ENCODE data around the gene BANF2. TPM values are rescaled to one million over a fixed set of nuclear protein-coding genes. Genes with fewer than 3 reads are reported as not detected.
A peak's percentile ranks its signal among the peaks of the same experiment; 100 is the strongest.
"Not testable (repeated sequence)": the region's sequence is repeated elsewhere in the genome, so short reads cannot be mapped to it uniquely, and the experiment has no call there.

The BANF2 gene
- total RNA-seq, 1 donor from 2014 or later: not detected

DNA sequence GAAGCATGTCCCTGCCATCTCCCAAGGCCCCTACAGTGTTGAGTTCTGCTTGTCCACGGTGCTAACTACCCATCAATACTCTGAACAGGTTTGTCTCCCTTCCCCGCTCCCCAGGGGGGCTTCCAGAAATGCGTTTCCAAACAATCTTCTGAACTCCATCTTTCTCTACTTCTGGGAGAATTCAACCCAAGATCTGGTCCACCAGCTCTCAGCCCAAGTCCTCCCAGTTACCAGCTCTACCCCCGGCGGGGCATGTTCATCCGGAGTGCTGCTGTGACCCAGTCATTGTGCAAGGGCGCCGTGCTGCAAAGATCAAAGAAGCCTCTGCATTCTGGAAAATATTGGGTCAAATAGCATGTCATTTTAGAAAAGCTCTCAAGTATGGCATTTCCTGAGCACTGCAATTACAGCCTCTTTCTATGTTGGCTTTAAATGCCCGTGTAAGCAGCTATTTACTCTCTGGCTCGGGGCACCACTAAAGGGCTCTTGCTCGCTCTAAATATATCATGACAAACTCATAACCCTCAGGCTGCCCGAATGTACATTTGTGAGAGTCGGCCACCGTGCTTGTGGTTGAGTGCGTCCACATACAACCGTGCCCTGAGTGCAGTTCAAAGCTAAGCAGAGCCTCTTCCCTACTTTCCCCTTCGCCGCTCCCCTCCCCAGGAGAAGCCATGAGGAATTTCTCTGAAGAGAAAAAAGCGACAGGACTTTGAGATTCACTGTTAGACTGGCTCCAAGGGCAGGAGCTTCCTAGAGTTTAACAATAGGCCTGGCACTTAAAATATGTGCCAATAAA is 71.6 kb downstream of the BANF2 start:
- peak; percentile 82 for DNase-seq
- intact Hi-C loops (cut with DNase I): no loop called here
- peak overlapping the region; percentile 20 for H3K27ac ChIP-seq
- H3K9me3 ChIP-seq: no peaks in the 10 kb centered on the region
- H3K27me3 ChIP-seq: no peaks in the 10 kb centered on the region
- no peak overlapping the region for H3K4me3 ChIP-seq
- TF ChIP-seq, protein P1, sequence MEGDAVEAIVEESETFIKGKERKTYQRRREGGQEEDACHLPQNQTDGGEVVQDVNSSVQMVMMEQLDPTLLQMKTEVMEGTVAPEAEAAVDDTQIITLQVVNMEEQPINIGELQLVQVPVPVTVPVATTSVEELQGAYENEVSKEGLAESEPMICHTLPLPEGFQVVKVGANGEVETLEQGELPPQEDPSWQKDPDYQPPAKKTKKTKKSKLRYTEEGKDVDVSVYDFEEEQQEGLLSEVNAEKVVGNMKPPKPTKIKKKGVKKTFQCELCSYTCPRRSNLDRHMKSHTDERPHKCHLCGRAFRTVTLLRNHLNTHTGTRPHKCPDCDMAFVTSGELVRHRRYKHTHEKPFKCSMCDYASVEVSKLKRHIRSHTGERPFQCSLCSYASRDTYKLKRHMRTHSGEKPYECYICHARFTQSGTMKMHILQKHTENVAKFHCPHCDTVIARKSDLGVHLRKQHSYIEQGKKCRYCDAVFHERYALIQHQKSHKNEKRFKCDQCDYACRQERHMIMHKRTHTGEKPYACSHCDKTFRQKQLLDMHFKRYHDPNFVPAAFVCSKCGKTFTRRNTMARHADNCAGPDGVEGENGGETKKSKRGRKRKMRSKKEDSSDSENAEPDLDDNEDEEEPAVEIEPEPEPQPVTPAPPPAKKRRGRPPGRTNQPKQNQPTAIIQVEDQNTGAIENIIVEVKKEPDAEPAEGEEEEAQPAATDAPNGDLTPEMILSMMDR (IDR thresholded peaks at IDR 0.05): no peak
- no peaks in the 10 kb centered on the region for H3K36me3 ChIP-seq
- peaks cover 3% of the 10 kb centered on the region for H3K4me1 ChIP-seq
- ATAC-seq: peak; percentile 63

- DNase-seq (no peak), ATAC-seq (no peak)
- Histone ChIP-seq H3K9me3 (no peaks in the 10 kb centered on the region), H3K27ac (peak overlapping the region; percentile 20), H3K4me3 (no peak overlapping the region), H3K36me3 (no peaks in the 10 kb centered on the region), H3K27me3 (no peaks in the 10 kb centered on the region), H3K4me1 (peaks cover 3% of the 10 kb centered on the region)
- TF ChIP-seq, protein P1 (IDR thresholded peaks at IDR 0.05): no peak
- intact Hi-C loops (cut with DNase I): no loop called here
Measured at GRCh38 chr20:17772005-17772343, 72.2 kb downstream of the BANF2 start.

DNA sequence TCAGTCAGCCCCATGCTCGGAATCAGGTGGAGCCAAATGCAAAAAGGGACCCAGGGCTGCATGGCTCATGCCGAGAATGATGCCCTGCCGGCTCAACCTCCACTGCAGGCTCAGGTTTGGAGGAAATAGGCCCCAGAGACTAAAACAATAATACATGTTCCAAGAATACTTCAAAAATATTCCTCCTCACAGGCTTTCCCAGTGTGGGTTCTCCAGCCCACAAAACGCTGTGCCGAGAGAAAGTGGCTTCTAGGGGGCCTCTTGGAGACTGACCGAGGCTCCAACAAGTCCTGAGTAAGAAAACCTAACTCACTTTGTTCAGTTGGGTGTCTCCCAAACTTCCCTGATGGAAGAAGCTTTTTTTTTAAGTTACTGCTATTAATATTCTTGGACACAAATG is 73.9 kb downstream of the BANF2 start:
- Histone ChIP-seq H3K4me3 (no peak overlapping the region), H3K9me3 (no peaks in the 10 kb centered on the region), H3K4me1 (peaks cover 3% of the 10 kb centered on the region), H3K27me3 (no peaks in the 10 kb centered on the region), H3K36me3 (no peaks in the 10 kb centered on the region), H3K27ac (no peak overlapping the region)
- intact Hi-C loops (cut with DNase I): no loop called here
- ATAC-seq: no peak
- no peak for DNase-seq
- TF ChIP-seq, protein P1 (IDR thresholded peaks at IDR 0.05): no peak

DNA sequence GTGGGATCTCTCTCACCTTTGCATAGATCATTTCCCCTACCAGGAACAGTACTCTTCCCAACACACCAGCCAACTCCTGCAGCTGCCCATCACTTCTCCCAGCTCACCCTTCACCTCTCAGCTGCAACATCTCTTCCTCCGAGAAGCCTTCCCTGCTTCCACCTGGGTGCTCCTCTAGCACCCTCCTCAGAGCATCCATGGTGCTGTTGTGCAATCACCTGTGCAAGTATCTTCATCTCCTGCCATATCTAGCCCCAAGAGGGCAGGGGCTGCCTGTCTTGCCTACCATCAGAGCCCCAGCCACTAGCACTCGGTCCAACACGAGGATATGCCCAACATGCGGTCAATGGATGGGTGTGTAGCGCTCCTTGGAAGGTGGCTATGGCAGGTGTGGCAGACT is 75.8 kb downstream of the BANF2 start:
- intact Hi-C loops (cut with DNase I): no loop called here
- Histone ChIP-seq H3K4me1 (peaks cover 3% of the 10 kb centered on the region), H3K9me3 (no peaks in the 10 kb centered on the region), H3K27me3 (no peaks in the 10 kb centered on the region), H3K36me3 (no peaks in the 10 kb centered on the region), H3K27ac (no peak overlapping the region), H3K4me3 (no peak overlapping the region)
- no peak for DNase-seq
- TF ChIP-seq, protein P1 (IDR thresholded peaks at IDR 0.05): no peak
- ATAC-seq: no peak

DNA sequence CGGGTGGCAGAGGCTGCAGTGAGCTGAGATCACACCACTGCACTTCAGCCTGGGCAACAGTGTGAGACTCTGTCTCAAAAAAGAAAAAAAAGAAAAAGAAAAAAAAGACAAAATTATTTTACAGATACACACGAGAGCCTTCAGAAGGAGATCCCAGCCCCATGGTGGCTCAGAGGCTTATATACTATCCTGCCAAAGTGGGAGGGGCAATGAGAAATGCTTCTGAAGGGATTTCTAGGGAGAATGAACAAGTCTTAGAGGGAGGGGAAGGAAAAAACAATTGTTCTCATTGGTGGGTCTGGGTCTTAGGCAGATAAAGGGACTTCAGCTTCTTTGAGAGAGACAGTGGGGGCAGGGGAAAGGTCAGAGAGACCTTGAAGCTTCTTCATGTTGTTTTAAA is 76.8 kb downstream of the BANF2 start:
- no peaks in the 10 kb centered on the region for H3K9me3 ChIP-seq
- DNase-seq (no peak), ATAC-seq (no peak)
- no peaks in the 10 kb centered on the region for H3K4me1 ChIP-seq
- H3K27ac ChIP-seq: no peak overlapping the region
- intact Hi-C loops (cut with DNase I): no loop called here
- no peak overlapping the region for H3K4me3 ChIP-seq
- H3K36me3 ChIP-seq: no peaks in the 10 kb centered on the region
- TF ChIP-seq, protein P1 (IDR thresholded peaks at IDR 0.05): no peak
- no peaks in the 10 kb centered on the region for H3K27me3 ChIP-seq

- H3K4me3 ChIP-seq; intact Hi-C loops (cut with DNase I); DNase-seq; H3K9me3 ChIP-seq; H3K27me3 ChIP-seq; H3K4me1 ChIP-seq; H3K27ac ChIP-seq; ATAC-seq; H3K36me3 ChIP-seq: not testable (repeated sequence)
Measured at GRCh38 chr20:17779011-17779410, 79.2 kb downstream of the BANF2 start.

All from upper lobe of right lung (tissue), 1 donor.